K562 (cell line): ENCODE measurements around the gene RIC8B. TPM values are rescaled to one million over a fixed set of nuclear protein-coding genes. Genes with fewer than 3 reads are reported as not detected.

Source experiments
- ATAC-seq: fragments of 200-7000 bp; cut with Tn5 transposase; 3 replicates; pipeline ENCODE4 v1.9.1; 2020; ENCODE audit warnings: moderate library complexity
- BruUV-seq: library from RNA; stranded (reverse); fragments of 400-500 nt; replicated peaks from 2 replicates; lab custom pipeline; 2021; lab: Mats Ljungman, UMichigan
- CTCF ChIA-PET: fragments of 300-600 bp; formaldehyde crosslinking; extraction: SDS; loops from one replicate; lab custom pipeline; 2021; ENCODE audit warnings: low intra/inter-chr PET ratio; lab: Yijun Ruan, JAX
- POLR2A ChIA-PET: fragments of 300-600, 350-650 bp; sonication (Branson Sonifier 250); formaldehyde crosslinking; extraction: SDS; loops from one replicate; lab custom pipeline; 2021; ENCODE audit warnings: antibody characterized with exemption, inconsistent platforms; lab: Yijun Ruan, JAX
- DNase-seq, 4 experiments: peaks; one replicate each; pipeline versions ENCODE4 v3.0.0 to v3.0.0-alpha.2; 2011 to 2018; ENCODE audit warnings: low spot score in 3 of 4, mixed read lengths in 3 of 4; ENCODE audit errors: extremely low read depth in 1 of 4
- FAIRE-seq: peaks from 2 replicates; lab custom pipeline; 2011; peaks lifted over from hg19 to GRCh38; lab: Jason Lieb, UNC
- H2AFZ ChIP-seq: 2 replicates; pipeline ENCODE4 v1.6.0; 2011; ENCODE audit warnings: low read depth, low read length, control low read depth, inconsistent platforms
- H3K27ac ChIP-seq: fragments of 200-600 bp; 3 replicates; pipeline ENCODE4 v1.8.0; 2011; ENCODE audit warnings: low read depth, mild to moderate bottlenecking, control low read depth, inconsistent platforms, low read length, moderate library complexity, mixed read lengths; ENCODE audit errors: extremely low read depth
- H3K27me3 ChIP-seq, 2 experiments: fragments of 300-600 bp in 1 of 2; 2 replicates in 1 of 2; 3 replicates in 1 of 2; pipeline versions ENCODE4 v1.6.0 to v1.8.0; 2011; ENCODE audit warnings: inconsistent platforms in 2 of 2, low read length in 2 of 2, mild to moderate bottlenecking in 1 of 2, mixed read lengths in 1 of 2, moderate library complexity in 1 of 2; ENCODE audit not compliant: control insufficient read depth in 2 of 2, insufficient read depth in 2 of 2
- H3K36me3 ChIP-seq: fragments of 300-600 bp; 3 replicates; pipeline ENCODE4 v1.8.0; 2011; ENCODE audit warnings: mild to moderate bottlenecking, low read length, inconsistent platforms; ENCODE audit not compliant: control insufficient read depth, insufficient read depth
- H3K4me1 ChIP-seq, 2 experiments: fragments of 200-600 bp in 1 of 2; replicated peaks in 1 of 2; 2 replicates in 1 of 2; 3 replicates in 1 of 2; pipeline versions ENCODE4 v1.5.1 to v1.8.0; 2011; ENCODE audit warnings: inconsistent platforms in 2 of 2, low read length in 2 of 2, mild to moderate bottlenecking in 1 of 2, mixed read lengths in 1 of 2, moderate library complexity in 1 of 2; ENCODE audit not compliant: control insufficient read depth in 2 of 2, insufficient read depth in 2 of 2
- H3K4me2 ChIP-seq: 2 replicates; pipeline ENCODE4 v1.6.1; 2011; ENCODE audit warnings: low read length, control low read depth, inconsistent platforms, mixed read lengths; ENCODE audit not compliant: insufficient read depth
- H3K4me3 ChIP-seq: fragments of 200-600 bp; sonication (generic), shearing (Covaris generic); 2 replicates; pipeline ENCODE4 v1.5.1; 2016; ENCODE audit warnings: control low read depth, inconsistent platforms
- H3K79me2 ChIP-seq: fragments of 200-600 bp; 3 replicates; pipeline ENCODE4 v1.8.0; 2011; ENCODE audit warnings: low read length, inconsistent platforms; ENCODE audit not compliant: control insufficient read depth, insufficient read depth
- H3K9ac ChIP-seq, 2 experiments: 2 replicates each; pipeline versions ENCODE4 v1.6.0 to v1.6.1; 2011; ENCODE audit warnings: low read depth in 2 of 2, low read length in 2 of 2, control low read depth in 1 of 2, inconsistent platforms in 1 of 2, mild to moderate bottlenecking in 1 of 2, mixed read lengths in 1 of 2; ENCODE audit not compliant: insufficient read depth in 1 of 2
- H3K9me1 ChIP-seq: one replicate; pipeline ENCODE4 v1.6.0; 2011; ENCODE audit warnings: inconsistent platforms, mild to moderate bottlenecking, low read length, moderate library complexity; ENCODE audit not compliant: control insufficient read depth, insufficient read depth
- H3K9me3 ChIP-seq: replicated peaks from 2 replicates; pipeline ENCODE4 v1.5.1; 2011; ENCODE audit warnings: low read depth, low read length, inconsistent platforms; ENCODE audit not compliant: control insufficient read depth, insufficient read depth
- H4K20me1 ChIP-seq: replicated peaks from 2 replicates; pipeline ENCODE4 v1.6.1; 2011; ENCODE audit warnings: low read length, inconsistent platforms, mixed read lengths; ENCODE audit not compliant: control insufficient read depth, insufficient read depth
- ATF1 ChIP-seq, 2 experiments: fragments of 450-650 bp in 1 of 2; IDR thresholded peaks; 2 replicates each; pipeline ENCODE4 v1.6.1; 2016; ENCODE audit warnings: missing compliant biosample characterization in 1 of 2, missing genetic modification characterization in 1 of 2
- ATF4 ChIP-seq: fragments of 450-650 bp; formaldehyde crosslinking; IDR thresholded peaks from 2 replicates; pipeline ENCODE4 v1.4.0; 2022; ENCODE audit warnings: mild to moderate bottlenecking, moderate library complexity
- ELF2 ChIP-seq: fragments of 250-450 bp; sonication (Bioruptor Pico); IDR thresholded peaks from 2 replicates; pipeline ENCODE4 v1.5.0; 2021; ENCODE audit warnings: mild to moderate bottlenecking
- KAT8 ChIP-seq: fragments of 450-650 bp; IDR thresholded peaks from 2 replicates; pipeline ENCODE4 v1.6.1; 2016; ENCODE audit warnings: low read depth, mild to moderate bottlenecking
- PHF20 ChIP-seq: fragments of 450-650 bp; IDR thresholded peaks from 2 replicates; pipeline ENCODE4 v1.6.1; 2018; ENCODE audit not compliant: partially characterized antibody
- PHF21A ChIP-seq: fragments of 450-650 bp; IDR thresholded peaks from 2 replicates; pipeline ENCODE4 v1.6.1; 2017; ENCODE audit warnings: low read depth, borderline replicate concordance
- SMARCC2 ChIP-seq: fragments of 450-650 bp; IDR thresholded peaks from 2 replicates; pipeline ENCODE4 v1.6.1; 2017; ENCODE audit warnings: antibody characterized with exemption, moderate library complexity, mild to moderate bottlenecking, low read depth
- SRSF7 ChIP-seq: fragments of 200-400 bp; formaldehyde crosslinking; optimal IDR thresholded peaks from 2 replicates; pipeline ENCODE3; 2017; ENCODE audit warnings: mild to moderate bottlenecking, low read depth, low read length
- TEAD2 ChIP-seq: fragments of 450-650 bp; IDR thresholded peaks from 2 replicates; pipeline ENCODE4 v1.6.1; 2016; ENCODE audit warnings: missing genetic modification characterization, control low read depth, missing compliant biosample characterization
- XRCC4 ChIP-seq: IDR thresholded peaks from one replicate; pipeline ENCODE4 v1.6.1; 2011; ENCODE audit not compliant: insufficient read depth, insufficient read length; ENCODE audit errors: extremely low read depth
- ZNF121 ChIP-seq: sonication (generic); formaldehyde crosslinking; conservative IDR thresholded peaks from 2 replicates; pipeline ENCODE4 v1.8.0; 2022; ENCODE audit warnings: missing genetic modification reagents
- ZNF124 ChIP-seq: sonication (generic); formaldehyde crosslinking; IDR thresholded peaks from 2 replicates; pipeline ENCODE4 v1.8.1; 2022; ENCODE audit warnings: missing genetic modification reagents
- ZNF24 ChIP-seq: fragments of 450-650 bp; IDR thresholded peaks from 2 replicates; pipeline ENCODE4 v1.6.1; 2016
- ZNF408 ChIP-seq: fragments of 250-450 bp; sonication (Bioruptor Pico); IDR thresholded peaks from 2 replicates; pipeline ENCODE4 v1.4.0; 2020; ENCODE audit warnings: low read depth, mild to moderate bottlenecking, moderate library complexity
- ZNF699 ChIP-seq: fragments of 250-450 bp; sonication (Bioruptor Pico); IDR thresholded peaks from 2 replicates; pipeline ENCODE4 v1.8.0; 2021; ENCODE audit warnings: mild to moderate bottlenecking, moderate library complexity; ENCODE audit not compliant: insufficient replicate concordance
- WGBS: fragments of 100-300 bp; shearing (Covaris generic); methylation state at CpG from one replicate; pipeline ENCODE4 v1.1.6; 2016; ENCODE audit warnings: low coverage, mixed read lengths; ENCODE audit not compliant: insufficient coverage; ENCODE audit errors: missing lambda C conversion rate; 5-methylcytosine and 5-hydroxymethylcytosine counted together
- in situ Hi-C: fragments of 300-500 bp; cut with MboI; formaldehyde crosslinking; loops from 4 replicates; pipeline ENCODE4 v1.15.0; 2018; ENCODE audit warnings: inconsistent platforms, mixed read lengths
- intact Hi-C: fragments of 100-400 bp; cut with micrococcal nuclease; formaldehyde crosslinking; loops from 2 replicates; pipeline ENCODE4 v1.14.2; 2022
- polyA plus RNA-seq, 8 experiments: library from polyadenylated mRNA; depleted of rRNA in 4 of 8; stranded (reverse) in 5 of 8; unstranded in 3 of 8; fragments of >200 nt; fragmentation: Nextera tagmentation in 2 of 8; fragmentation: Illumina TruSeq in 1 of 8; extraction: Ambion mirVana in 2 of 8; extraction: Trizol in 1 of 8; gene quantifications; 2 replicates each; pipeline versions ENCODE4 v1.2.1 to v1.2.3, GENCODE V29; 2011 to 2014; ENCODE audit warnings: inconsistent platforms in 1 of 8, missing spikeins in 1 of 8
- total RNA-seq, 7 experiments: library from RNA; depleted of rRNA in 6 of 7; stranded (reverse); fragments of >200 nt in 6 of 7; fragmentation: Illumina TruSeq in 2 of 7; extraction: Trizol in 2 of 7; gene quantifications; 2 replicates each; pipeline versions ENCODE4 v1.2.1 to v1.2.3, GENCODE V29; 2011 to 2021; ENCODE audit warnings: low replicate concordance in 1 of 7
- TF ChIP-seq, protein P1 (sequence below): fragments of 250-450 bp; sonication (Bioruptor Pico); IDR thresholded peaks from 2 replicates; pipeline ENCODE4 v1.5.0; 2020; ENCODE audit warnings: mild to moderate bottlenecking

Gene RIC8B
- total and polyA plus RNA-seq, 9 of the 15 experiments (the other 6 are each of a cell fraction or from before 2014, with no cell fraction given) = 0.92 to 8.1 (median 4.8) TPM

DNA sequence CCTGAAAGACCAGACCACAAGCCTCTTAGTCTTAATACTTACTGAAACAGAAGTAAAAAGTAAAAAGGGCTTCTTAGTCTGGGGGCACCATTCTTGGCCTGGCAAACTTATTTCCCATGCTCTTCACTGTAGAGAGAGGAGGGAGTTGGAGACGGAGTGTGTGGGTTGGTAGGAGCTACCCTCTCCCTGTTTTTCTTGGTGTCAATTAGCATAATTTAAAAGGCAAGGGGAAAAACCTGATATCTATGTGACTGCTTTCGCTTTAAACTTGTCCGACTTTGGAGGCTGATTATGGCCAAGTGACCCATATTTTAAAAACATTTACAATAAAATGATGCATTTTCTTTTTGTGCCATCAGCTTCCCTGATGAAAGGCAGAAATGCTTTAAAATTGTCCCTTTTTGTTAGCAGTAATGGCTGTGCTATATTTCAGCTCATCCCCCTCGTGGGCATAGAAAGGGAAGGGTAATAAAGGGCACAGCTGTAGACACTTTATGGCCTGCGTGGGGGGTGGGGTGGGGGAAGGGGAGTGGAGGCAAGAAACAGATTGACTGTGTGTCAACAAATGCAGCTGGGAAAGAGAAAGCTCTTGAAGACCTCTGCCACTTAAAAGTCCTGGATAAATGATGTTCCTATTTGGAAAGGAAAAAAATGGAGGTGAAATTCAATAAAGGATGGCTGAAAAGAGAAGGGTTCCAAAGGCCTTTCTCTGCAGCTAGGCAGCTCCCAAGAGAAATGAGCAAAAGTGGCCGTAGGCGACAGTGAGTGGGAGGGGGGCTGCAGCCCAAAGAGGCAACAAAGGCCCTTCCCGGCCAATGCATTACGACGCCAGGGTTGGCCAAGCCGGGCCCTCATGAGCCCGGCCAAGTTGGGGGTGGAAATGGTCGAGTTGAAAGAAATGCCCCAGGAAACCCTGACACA is 123.8 kb downstream of the RIC8B start:
- in situ Hi-C loops = no loop called here
- H3K4me2 ChIP-seq = no peak overlapping the region
- no TSS peak for BruUV-seq
- H3K9ac ChIP-seq = no peak overlapping the region
- no peaks in the 10 kb centered on the region for H3K36me3 ChIP-seq
- no peak for DNase-seq
- POLR2A ChIA-PET = no interaction called here
- no peak overlapping the region for H2AFZ ChIP-seq
- no peak overlapping the region for H3K27ac ChIP-seq
- H3K9me1 ChIP-seq = no peaks in the 10 kb centered on the region
- no peaks in the 10 kb centered on the region for H3K9me3 ChIP-seq
- TF ChIP-seq ZNF121 (CRISPR knock-in tag) (no peak), ZNF124 (CRISPR knock-in tag) (no peak), XRCC4 (no peak), ELF2 (CRISPR knock-in tag) (no peak), PHF21A (no peak), KAT8 (no peak), ZNF24 (no peak), PHF20 (no peak), ZNF699 (CRISPR knock-in tag) (no peak), SMARCC2 (no peak), SRSF7 (no peak), ZNF408 (CRISPR knock-in tag) (no peak), ATF4 (CRISPR knock-in tag) (no peak), TEAD2 (no peak), ATF1 (CRISPR knock-in tag; IDR thresholded peaks at IDR 0.05) (no peak), ATF1 (tag; IDR thresholded peaks at IDR 0.05) (no peak)
- TF ChIP-seq, protein P1, sequence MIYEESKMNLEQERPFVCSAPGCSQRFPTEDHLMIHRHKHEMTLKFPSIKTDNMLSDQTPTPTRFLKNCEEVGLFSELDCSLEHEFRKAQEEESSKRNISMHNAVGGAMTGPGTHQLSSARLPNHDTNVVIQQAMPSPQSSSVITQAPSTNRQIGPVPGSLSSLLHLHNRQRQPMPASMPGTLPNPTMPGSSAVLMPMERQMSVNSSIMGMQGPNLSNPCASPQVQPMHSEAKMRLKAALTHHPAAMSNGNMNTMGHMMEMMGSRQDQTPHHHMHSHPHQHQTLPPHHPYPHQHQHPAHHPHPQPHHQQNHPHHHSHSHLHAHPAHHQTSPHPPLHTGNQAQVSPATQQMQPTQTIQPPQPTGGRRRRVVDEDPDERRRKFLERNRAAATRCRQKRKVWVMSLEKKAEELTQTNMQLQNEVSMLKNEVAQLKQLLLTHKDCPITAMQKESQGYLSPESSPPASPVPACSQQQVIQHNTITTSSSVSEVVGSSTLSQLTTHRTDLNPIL = no peak
- TF ChIP-seq, all 486 proteins: peak for 0
- Histone ChIP-seq H4K20me1 (no peaks in the 10 kb centered on the region), H3K27me3 (peaks cover 31 to 38% of the 10 kb centered on the region in 2 experiments), H3K4me1 (peaks cover 0 to 2% of the 10 kb centered on the region in 2 experiments; a peak in 3 of 5 replicates), H3K4me3 (no peak overlapping the region), H3K79me2 (no peaks in the 10 kb centered on the region)
- WGBS = 4% methylated on average over 13 of the region's 13 CpGs
- intact Hi-C loops = no loop called here
- CTCF ChIA-PET = no interaction called here
- ATAC-seq (no peak), FAIRE-seq (no peak)
